ENCODE results near the gene AHRR. TPM values are rescaled to one million over a fixed set of nuclear protein-coding genes. Genes with fewer than 3 reads are reported as not detected.

The AHRR gene
- total and polyA plus RNA-seq, 2 experiments from 2014 or later, result 0.27 to 1.8 TPM

DNA sequence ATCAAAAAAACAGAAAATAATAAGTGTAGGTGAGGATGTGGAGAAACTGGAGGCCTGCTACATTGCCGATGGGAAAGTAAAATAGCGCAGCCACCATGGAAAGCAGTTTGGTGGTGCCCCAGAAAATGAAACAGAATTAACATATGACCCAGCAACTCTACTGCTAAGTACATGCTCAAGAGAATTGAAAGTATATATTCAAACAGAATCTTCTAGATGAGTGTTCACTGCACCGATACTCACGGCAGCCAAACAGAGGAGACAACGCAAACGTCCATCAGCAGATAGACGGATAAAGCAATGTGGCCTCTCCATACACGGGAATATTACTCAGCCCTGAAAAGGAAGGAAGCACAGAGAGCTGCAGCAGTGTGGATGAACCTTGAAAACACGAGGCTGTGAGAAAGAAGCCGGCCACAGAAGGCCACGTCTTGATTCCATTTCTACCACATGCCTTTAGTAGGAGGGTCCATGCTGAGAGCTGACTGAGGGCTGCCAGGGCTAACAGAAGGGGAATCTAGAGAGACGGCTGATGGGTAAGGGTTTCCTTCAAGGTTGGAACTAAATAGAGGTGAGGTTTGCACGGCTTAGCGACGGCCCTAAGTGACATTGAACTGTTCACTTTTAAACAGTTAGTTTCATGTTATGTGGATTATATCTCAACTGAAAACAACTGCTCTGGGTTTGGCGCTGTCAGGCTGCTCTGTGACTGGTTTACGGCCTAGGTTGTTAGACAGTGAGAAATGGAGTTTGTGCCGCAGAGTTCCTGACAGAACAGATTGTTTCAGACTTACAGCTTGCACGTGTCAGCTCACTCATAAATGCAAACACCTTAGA is 29.8 kb downstream of the AHRR start:
- Mint-ChIP-seq H3K4me3 (no peak overlapping the region), H3K36me3 (ENCODE audit: low read depth) (no peaks in the 10 kb centered on the region; the same call in 2 of the 3 replicates), H3K27ac (no peak overlapping the region), H3K9me3 (no peaks in the 10 kb centered on the region), H3K4me1 (peaks cover 14% of the 10 kb centered on the region), H3K27me3 (ENCODE audit: insufficient read depth, low read depth, poor library complexity) (peaks cover 7% of the 10 kb centered on the region)
- H4K20me1 ChIP-seq (replicated peaks; ENCODE audit: insufficient read depth), result no peaks in the 10 kb centered on the region
- no peak overlapping the region for H3K4me2 ChIP-seq
- TF ChIP-seq ETS1 (IDR thresholded peaks at IDR 0.05) (no peak), POLR2AphosphoS5 (IDR thresholded peaks at IDR 0.05; ENCODE audit: low read depth) (no peak), EZH2phosphoT487 (IDR thresholded peaks at IDR 0.05; ENCODE audit: unreplicated experiment) (no peak), EZH2 (IDR thresholded peaks at IDR 0.05; ENCODE audit: low read depth, unreplicated experiment) (no peak), ZNF114 (CRISPR knock-in tag; IDR thresholded peaks at IDR 0.05) (no peak), ZNF331 (CRISPR knock-in tag; IDR thresholded peaks at IDR 0.05; ENCODE audit: low read depth) (no peak), CREB1 (CRISPR knock-in tag; IDR thresholded peaks at IDR 0.05; ENCODE audit: low read depth) (no peak), STAT1 (IDR thresholded peaks at IDR 0.05; ENCODE audit: unreplicated experiment) (no peak), JUNB (IDR thresholded peaks at IDR 0.05; ENCODE audit: unreplicated experiment) (no peak), NANOG (IDR thresholded peaks at IDR 0.05; ENCODE audit: borderline replicate concordance) (no peak)
- TF ChIP-seq, protein P1, sequence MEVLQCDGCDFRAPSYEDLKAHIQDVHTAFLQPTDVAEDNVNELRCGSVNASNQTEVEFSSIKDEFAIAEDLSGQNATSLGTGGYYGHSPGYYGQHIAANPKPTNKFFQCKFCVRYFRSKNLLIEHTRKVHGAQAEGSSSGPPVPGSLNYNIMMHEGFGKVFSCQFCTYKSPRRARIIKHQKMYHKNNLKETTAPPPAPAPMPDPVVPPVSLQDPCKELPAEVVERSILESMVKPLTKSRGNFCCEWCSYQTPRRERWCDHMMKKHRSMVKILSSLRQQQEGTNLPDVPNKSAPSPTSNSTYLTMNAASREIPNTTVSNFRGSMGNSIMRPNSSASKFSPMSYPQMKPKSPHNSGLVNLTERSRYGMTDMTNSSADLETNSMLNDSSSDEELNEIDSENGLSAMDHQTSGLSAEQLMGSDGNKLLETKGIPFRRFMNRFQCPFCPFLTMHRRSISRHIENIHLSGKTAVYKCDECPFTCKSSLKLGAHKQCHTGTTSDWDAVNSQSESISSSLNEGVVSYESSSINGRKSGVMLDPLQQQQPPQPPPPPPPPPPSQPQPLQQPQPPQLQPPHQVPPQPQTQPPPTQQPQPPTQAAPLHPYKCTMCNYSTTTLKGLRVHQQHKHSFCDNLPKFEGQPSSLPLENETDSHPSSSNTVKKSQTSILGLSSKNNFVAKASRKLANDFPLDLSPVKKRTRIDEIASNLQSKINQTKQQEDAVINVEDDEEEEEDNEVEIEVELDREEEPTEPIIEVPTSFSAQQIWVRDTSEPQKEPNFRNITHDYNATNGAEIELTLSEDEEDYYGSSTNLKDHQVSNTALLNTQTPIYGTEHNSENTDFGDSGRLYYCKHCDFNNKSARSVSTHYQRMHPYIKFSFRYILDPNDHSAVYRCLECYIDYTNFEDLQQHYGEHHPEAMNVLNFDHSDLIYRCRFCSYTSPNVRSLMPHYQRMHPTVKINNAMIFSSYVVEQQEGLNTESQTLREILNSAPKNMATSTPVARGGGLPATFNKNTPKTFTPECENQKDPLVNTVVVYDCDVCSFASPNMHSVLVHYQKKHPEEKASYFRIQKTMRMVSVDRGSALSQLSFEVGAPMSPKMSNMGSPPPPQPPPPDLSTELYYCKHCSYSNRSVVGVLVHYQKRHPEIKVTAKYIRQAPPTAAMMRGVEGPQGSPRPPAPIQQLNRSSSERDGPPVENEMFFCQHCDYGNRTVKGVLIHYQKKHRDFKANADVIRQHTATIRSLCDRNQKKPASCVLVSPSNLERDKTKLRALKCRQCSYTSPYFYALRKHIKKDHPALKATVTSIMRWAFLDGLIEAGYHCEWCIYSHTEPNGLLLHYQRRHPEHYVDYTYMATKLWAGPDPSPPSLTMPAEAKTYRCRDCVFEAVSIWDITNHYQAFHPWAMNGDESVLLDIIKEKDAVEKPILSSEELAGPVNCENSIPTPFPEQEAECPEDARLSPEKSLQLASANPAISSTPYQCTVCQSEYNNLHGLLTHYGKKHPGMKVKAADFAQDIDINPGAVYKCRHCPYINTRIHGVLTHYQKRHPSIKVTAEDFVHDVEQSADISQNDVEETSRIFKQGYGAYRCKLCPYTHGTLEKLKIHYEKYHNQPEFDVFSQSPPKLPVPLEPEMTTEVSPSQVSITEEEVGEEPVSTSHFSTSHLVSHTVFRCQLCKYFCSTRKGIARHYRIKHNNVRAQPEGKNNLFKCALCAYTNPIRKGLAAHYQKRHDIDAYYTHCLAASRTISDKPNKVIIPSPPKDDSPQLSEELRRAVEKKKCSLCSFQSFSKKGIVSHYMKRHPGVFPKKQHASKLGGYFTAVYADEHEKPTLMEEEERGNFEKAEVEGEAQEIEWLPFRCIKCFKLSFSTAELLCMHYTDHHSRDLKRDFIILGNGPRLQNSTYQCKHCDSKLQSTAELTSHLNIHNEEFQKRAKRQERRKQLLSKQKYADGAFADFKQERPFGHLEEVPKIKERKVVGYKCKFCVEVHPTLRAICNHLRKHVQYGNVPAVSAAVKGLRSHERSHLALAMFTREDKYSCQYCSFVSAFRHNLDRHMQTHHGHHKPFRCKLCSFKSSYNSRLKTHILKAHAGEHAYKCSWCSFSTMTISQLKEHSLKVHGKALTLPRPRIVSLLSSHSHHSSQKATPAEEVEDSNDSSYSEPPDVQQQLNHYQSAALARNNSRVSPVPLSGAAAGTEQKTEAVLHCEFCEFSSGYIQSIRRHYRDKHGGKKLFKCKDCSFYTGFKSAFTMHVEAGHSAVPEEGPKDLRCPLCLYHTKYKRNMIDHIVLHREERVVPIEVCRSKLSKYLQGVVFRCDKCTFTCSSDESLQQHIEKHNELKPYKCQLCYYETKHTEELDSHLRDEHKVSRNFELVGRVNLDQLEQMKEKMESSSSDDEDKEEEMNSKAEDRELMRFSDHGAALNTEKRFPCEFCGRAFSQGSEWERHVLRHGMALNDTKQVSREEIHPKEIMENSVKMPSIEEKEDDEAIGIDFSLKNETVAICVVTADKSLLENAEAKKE (CRISPR knock-in tag; IDR thresholded peaks at IDR 0.05), result no peak
- TF ChIP-seq, protein P2, sequence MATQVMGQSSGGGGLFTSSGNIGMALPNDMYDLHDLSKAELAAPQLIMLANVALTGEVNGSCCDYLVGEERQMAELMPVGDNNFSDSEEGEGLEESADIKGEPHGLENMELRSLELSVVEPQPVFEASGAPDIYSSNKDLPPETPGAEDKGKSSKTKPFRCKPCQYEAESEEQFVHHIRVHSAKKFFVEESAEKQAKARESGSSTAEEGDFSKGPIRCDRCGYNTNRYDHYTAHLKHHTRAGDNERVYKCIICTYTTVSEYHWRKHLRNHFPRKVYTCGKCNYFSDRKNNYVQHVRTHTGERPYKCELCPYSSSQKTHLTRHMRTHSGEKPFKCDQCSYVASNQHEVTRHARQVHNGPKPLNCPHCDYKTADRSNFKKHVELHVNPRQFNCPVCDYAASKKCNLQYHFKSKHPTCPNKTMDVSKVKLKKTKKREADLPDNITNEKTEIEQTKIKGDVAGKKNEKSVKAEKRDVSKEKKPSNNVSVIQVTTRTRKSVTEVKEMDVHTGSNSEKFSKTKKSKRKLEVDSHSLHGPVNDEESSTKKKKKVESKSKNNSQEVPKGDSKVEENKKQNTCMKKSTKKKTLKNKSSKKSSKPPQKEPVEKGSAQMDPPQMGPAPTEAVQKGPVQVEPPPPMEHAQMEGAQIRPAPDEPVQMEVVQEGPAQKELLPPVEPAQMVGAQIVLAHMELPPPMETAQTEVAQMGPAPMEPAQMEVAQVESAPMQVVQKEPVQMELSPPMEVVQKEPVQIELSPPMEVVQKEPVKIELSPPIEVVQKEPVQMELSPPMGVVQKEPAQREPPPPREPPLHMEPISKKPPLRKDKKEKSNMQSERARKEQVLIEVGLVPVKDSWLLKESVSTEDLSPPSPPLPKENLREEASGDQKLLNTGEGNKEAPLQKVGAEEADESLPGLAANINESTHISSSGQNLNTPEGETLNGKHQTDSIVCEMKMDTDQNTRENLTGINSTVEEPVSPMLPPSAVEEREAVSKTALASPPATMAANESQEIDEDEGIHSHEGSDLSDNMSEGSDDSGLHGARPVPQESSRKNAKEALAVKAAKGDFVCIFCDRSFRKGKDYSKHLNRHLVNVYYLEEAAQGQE (IDR thresholded peaks at IDR 0.05; ENCODE audit: unreplicated experiment), result no peak
- TF ChIP-seq, protein P3, sequence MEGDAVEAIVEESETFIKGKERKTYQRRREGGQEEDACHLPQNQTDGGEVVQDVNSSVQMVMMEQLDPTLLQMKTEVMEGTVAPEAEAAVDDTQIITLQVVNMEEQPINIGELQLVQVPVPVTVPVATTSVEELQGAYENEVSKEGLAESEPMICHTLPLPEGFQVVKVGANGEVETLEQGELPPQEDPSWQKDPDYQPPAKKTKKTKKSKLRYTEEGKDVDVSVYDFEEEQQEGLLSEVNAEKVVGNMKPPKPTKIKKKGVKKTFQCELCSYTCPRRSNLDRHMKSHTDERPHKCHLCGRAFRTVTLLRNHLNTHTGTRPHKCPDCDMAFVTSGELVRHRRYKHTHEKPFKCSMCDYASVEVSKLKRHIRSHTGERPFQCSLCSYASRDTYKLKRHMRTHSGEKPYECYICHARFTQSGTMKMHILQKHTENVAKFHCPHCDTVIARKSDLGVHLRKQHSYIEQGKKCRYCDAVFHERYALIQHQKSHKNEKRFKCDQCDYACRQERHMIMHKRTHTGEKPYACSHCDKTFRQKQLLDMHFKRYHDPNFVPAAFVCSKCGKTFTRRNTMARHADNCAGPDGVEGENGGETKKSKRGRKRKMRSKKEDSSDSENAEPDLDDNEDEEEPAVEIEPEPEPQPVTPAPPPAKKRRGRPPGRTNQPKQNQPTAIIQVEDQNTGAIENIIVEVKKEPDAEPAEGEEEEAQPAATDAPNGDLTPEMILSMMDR (conservative IDR thresholded peaks at IDR 0.05; ENCODE audit: low read depth in 2 of 2), result no peak
- DNase-seq (ENCODE audit: low spot score), result no peak
- H3K27ac ChIP-seq (ENCODE audit: low read depth), result no peak overlapping the region
- H3K36me3 ChIP-seq (ENCODE audit: insufficient read depth), result no peaks in the 10 kb centered on the region
- no peak overlapping the region for H3K4me3 ChIP-seq
- 0 out of 2 replicates have a peak, but pooled peaks cover 4% of the 10 kb centered on the region for H3F3A ChIP-seq (replicated peaks; ENCODE audit: low read depth)
- H3K27me3 ChIP-seq (ENCODE audit: insufficient read depth), result no peaks in the 10 kb centered on the region
- no peaks in the 10 kb centered on the region for H3K79me2 ChIP-seq (replicated peaks; ENCODE audit: insufficient read depth)
- ATAC-seq, result no peak
- H3K4me1 ChIP-seq (ENCODE audit: insufficient read depth), result peaks cover 9% of the 10 kb centered on the region
- no peaks in the 10 kb centered on the region for H3K9me2 ChIP-seq (ENCODE audit: insufficient read depth)
- no peak overlapping the region for H2AFZ ChIP-seq
